Measurements from ENCODE around the gene FGF13. TPM values are rescaled to one million over a fixed set of nuclear protein-coding genes. Genes with fewer than 3 reads are reported as not detected.

Gene FGF13
- 3.2 TPM for total RNA-seq

DNA sequence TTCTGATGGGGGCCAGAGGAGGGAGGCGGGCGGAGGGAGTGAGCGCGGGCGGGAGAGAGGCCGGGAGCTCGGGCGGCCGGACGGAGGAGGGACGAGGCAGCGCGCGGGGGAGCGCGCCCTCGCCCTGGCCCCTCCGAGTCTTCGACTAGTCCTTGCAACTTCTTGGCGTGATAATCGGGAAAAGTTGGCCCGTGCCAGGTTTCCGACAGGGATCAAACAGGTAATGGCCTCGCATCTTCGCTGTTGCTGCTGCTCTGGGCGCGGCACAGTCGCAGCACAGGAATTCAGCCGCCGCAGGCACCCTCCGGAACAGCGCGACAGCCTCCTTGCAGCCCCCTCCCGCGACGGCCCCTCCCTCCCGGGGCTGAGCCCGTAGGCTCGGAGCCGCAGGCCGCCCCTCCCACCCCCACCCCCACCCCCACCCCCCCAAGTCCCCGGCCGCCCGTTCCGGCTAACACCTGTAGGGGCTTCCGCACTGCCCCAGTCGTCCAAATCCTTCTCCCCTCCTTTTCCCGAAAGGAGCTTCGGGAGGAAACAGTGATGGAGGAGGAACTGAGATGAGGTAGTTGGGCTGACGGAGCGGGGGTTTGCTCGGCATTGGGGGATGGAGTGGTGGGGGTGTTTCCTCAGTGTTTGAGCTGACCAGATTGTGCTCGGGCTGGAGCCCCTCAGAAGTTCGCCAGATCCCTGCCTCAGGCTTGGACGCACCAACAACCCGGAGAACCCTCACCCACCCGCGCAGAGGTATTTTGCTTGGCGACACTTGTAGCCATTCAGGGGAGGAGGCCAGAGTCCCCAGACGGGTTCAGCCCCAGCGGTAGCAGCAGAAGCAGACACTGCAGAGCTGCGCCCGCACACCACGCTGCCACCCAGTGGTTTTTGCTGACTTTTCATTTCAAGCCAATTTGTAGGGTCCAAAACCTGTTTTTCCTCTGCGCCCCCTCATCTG, at the start of gene FGF13:
FGF13 (minus strand) TSS at position 319 of the 949 bp plus-strand sequence. CDS start 714 bp downstream, outside the sequence.
- intact Hi-C loops (cut with DNase I) = no loop called here
- H3K36me3 ChIP-seq = no peaks in the 10 kb centered on the region

DNA sequence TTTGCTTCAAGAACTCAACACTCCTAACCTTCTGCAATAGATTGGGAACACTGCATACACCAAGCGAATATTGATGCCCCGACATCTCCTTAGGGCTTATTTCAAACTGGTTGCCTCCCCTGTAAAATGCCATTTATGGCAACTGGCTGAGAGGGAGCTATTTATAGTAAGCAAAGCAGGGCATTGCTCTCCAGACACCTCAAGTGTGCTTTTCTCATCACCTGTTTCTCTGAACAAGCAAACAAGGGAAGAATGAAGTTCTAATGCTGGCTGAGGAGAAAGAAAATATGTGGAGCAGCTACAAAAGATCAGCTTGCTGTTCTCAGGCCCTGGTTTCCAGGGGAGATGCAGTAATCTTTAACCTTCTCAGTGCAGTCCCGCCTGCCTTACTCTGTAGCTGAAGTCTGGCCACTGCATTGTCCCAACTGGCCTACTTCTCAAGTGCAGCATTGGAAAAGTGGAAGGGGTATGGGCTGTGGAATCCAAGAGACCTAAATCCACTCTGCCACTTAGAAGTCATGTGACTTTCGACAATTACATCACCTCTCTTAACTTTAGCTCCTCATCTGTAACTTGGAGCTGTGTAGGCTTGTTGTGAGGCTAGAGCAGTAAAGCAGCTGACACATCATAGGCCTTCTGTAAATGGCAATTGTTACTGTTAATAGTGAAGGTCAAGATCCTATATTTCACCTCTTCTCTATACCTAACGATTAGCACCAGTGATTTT, 47.9 kb upstream of the FGF13 start:
- Histone ChIP-seq H3K4me3 (no peak overlapping the region), H3K4me1 (no peaks in the 10 kb centered on the region), H3K9me3 (no peaks in the 10 kb centered on the region), H3K27me3 (no peaks in the 10 kb centered on the region), H3K36me3 (no peaks in the 10 kb centered on the region), H3K27ac (no peak overlapping the region)
- intact Hi-C loops (cut with DNase I) = no loop called here
- TF ChIP-seq, protein P1, sequence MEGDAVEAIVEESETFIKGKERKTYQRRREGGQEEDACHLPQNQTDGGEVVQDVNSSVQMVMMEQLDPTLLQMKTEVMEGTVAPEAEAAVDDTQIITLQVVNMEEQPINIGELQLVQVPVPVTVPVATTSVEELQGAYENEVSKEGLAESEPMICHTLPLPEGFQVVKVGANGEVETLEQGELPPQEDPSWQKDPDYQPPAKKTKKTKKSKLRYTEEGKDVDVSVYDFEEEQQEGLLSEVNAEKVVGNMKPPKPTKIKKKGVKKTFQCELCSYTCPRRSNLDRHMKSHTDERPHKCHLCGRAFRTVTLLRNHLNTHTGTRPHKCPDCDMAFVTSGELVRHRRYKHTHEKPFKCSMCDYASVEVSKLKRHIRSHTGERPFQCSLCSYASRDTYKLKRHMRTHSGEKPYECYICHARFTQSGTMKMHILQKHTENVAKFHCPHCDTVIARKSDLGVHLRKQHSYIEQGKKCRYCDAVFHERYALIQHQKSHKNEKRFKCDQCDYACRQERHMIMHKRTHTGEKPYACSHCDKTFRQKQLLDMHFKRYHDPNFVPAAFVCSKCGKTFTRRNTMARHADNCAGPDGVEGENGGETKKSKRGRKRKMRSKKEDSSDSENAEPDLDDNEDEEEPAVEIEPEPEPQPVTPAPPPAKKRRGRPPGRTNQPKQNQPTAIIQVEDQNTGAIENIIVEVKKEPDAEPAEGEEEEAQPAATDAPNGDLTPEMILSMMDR (IDR thresholded peaks at IDR 0.05) = no peak
- TF ChIP-seq POLR2A (IDR thresholded peaks at IDR 0.05) = no peak
- TF ChIP-seq POLR2AphosphoS5 (IDR thresholded peaks at IDR 0.05; ENCODE audit: insufficient read depth in 1 of 2, low read depth in 1 of 2) = no peak
- DNase-seq (ENCODE audit: extremely low spot score in 2 of 2) = no peak

More for the DNA sequence above, at the start of gene FGF13:
- Histone ChIP-seq H3K9me3 (no peaks in the 10 kb centered on the region), H3K27me3 (no peaks in the 10 kb centered on the region), H3K4me3 (peak within 1 kb of the TSS; percentile 48 to 49), H3K4me1 (no peaks in the 10 kb centered on the region), H3K27ac (no peak within 1 kb of the TSS)
- no peak for DNase-seq (ENCODE audit: extremely low spot score in 2 of 2)
- no peak for TF ChIP-seq POLR2A (IDR thresholded peaks at IDR 0.05)
- TF ChIP-seq, protein P1 (IDR thresholded peaks at IDR 0.05) = peak in 1 of 3 experiments; percentile 4

DNA sequence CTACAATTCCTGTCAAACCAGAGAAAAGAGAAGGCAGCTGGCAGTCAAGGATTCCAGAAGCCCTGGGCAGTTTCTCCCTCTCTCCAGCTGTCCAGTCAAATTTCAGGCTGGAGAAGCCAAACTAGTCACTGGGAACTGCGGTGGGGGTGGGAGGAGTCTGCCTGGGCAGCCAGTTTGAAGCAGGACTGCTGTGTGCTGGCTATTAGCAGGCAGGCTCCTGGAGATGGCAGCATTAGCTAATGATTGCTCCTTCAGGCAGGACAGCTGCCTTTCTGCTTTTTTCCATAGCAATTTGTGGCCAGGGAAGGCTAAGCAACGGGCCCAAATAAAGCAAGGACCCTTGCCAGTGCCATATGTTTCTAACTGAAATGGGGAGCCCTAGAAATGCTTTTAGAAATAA, 44.7 kb upstream of the FGF13 start:
- intact Hi-C loops (cut with DNase I) = no loop called here

DNA sequence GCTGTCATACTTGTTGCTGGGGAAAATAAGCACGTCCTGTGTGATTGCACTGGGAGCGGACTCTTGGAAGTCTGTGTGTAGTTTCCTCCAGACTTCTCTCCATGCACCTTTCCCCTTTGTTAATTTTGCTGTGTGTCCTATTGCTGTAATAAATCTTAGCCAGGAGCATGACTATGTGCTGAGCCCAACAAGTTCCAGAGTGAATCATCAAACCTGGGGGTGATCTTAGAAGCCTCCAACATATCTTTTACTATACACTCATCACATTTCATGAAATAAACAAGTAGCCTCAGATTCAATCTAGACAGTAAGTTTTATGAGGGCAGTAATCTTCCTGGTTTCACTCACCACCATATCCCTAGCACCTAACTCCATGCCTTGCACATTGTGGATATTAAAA, 43.3 kb upstream of the FGF13 start:
- TF ChIP-seq POLR2A (IDR thresholded peaks at IDR 0.05) (no peak), POLR2AphosphoS5 (IDR thresholded peaks at IDR 0.05; ENCODE audit: insufficient read depth in 1 of 2, low read depth in 1 of 2) (no peak)
- TF ChIP-seq, protein P1 (IDR thresholded peaks at IDR 0.05) = no peak
- intact Hi-C loops (cut with DNase I) = no loop called here
- Histone ChIP-seq H3K4me1 (no peaks in the 10 kb centered on the region), H3K4me3 (no peak overlapping the region), H3K36me3 (no peaks in the 10 kb centered on the region), H3K27ac (no peak overlapping the region), H3K9me3 (no peaks in the 10 kb centered on the region), H3K27me3 (no peaks in the 10 kb centered on the region)
- no peak for DNase-seq (ENCODE audit: extremely low spot score in 2 of 2)

More for the DNA sequence above, 44.7 kb upstream of the FGF13 start:
- no peak for DNase-seq (ENCODE audit: extremely low spot score in 2 of 2)
- H3K36me3 ChIP-seq = no peaks in the 10 kb centered on the region
- H3K4me3 ChIP-seq = no peak overlapping the region
- H3K27ac ChIP-seq = no peak overlapping the region
- H3K4me1 ChIP-seq = no peaks in the 10 kb centered on the region
- TF ChIP-seq, protein P1 (IDR thresholded peaks at IDR 0.05) = no peak
- no peaks in the 10 kb centered on the region for H3K9me3 ChIP-seq
- H3K27me3 ChIP-seq = no peaks in the 10 kb centered on the region
